Erythroblast (primary cell): ENCODE results near the gene AHNAK.
"Not testable (repeated sequence)": the region's sequence is repeated elsewhere in the genome, so short reads cannot be mapped to it uniquely, and the experiment has no call there.

ENCODE experiments used
- DNase-seq, 2 experiments: peaks; one replicate each; lab custom pipeline; 2025; lab: John Stamatoyannopoulos, UW
- GATA1 ChIP-seq: IDR thresholded peaks from 2 replicates; pipeline ENCODE4 v1.6.1; 2011; ENCODE audit warnings: low read depth, mild to moderate bottlenecking, control low read depth, low read length, moderate library complexity
- POLR2A ChIP-seq: IDR thresholded peaks from 2 replicates; pipeline ENCODE4 v1.6.1; 2011; ENCODE audit warnings: mild to moderate bottlenecking, low read length

The AHNAK gene

GRCh38 chr11:62546244-62546928 lies at the start of gene AHNAK:
TSS of gene AHNAK (minus strand) at chr11:62546806. CDS start at chr11:62536098, 10,708 bp downstream.
- no peak for TF ChIP-seq GATA1
- TF ChIP-seq POLR2A, result no peak
- peak; percentile 76 for DNase-seq

GRCh38 chr11:62595124-62595523 lies 48.5 kb upstream of the AHNAK start:
- no peak for TF ChIP-seq GATA1
- no peak for TF ChIP-seq POLR2A
- no peak for DNase-seq

GRCh38 chr11:62593434-62594044 lies 46.9 kb upstream of the AHNAK start:
- DNase-seq, result peak; percentile 88 to 90
- TF ChIP-seq POLR2A (no peak), GATA1 (no peak)

GRCh38 chr11:62592989-62593421 lies 46.4 kb upstream of the AHNAK start:
- no peak for DNase-seq
- no peak for TF ChIP-seq GATA1
- TF ChIP-seq POLR2A, result no peak

GRCh38 chr11:62592146-62592815 lies 45.7 kb upstream of the AHNAK start:
- TF ChIP-seq GATA1 (no peak), POLR2A (no peak)
- DNase-seq, result peak; percentile 81 to 89

- TF ChIP-seq GATA1, result peak; percentile 61
- TF ChIP-seq POLR2A, result peak; percentile 98
- DNase-seq, result peak; percentile 99 to 100
Observed at GRCh38 chr11:62591448-62592145, 45.0 kb upstream of the AHNAK start, which contains the start of gene TUT1. TSS of gene TUT1 (minus strand) at chr11:62591523. CDS start at chr11:62591485, 38 bp downstream.

- no peak for TF ChIP-seq POLR2A
- TF ChIP-seq GATA1, result no peak
- DNase-seq, result peak; percentile 42 to 43
Observed at GRCh38 chr11:62588966-62589637, 42.5 kb upstream of the AHNAK start.

GRCh38 chr11:62585356-62585755 lies 38.8 kb upstream of the AHNAK start:
- not testable (repeated sequence) for DNase-seq

GRCh38 chr11:62581735-62582134 lies 35.1 kb upstream of the AHNAK start:
- DNase-seq, result not testable (repeated sequence)

GRCh38 chr11:62580959-62581715 lies 34.5 kb upstream of the AHNAK start:
- TF ChIP-seq POLR2A (no peak), GATA1 (no peak)
- DNase-seq, result no peak

GRCh38 chr11:62579252-62579651 lies 32.6 kb upstream of the AHNAK start:
- no peak for DNase-seq
- TF ChIP-seq GATA1 (no peak), POLR2A (no peak)

- TF ChIP-seq GATA1 (no peak), POLR2A (no peak)
- DNase-seq, result no peak
Observed at GRCh38 chr11:62578541-62578940, 31.9 kb upstream of the AHNAK start.

GRCh38 chr11:62577046-62577714 lies 30.6 kb upstream of the AHNAK start:
- no peak for TF ChIP-seq GATA1
- TF ChIP-seq POLR2A, result no peak

More at GRCh38 chr11:62577046-62577714, 30.6 kb upstream of the AHNAK start:
- no peak for DNase-seq
